Panc1 (cell line): Measurements from ENCODE around the gene HOMER1. TPM values are rescaled to one million over a fixed set of nuclear protein-coding genes. Genes with fewer than 3 reads are reported as not detected.

Experiments
- ATAC-seq: fragments of 200-7000 bp; cut with Tn5 transposase; 2 replicates; pipeline ENCODE4 v1.9.1; 2020; ENCODE audit warnings: mild to moderate bottlenecking, moderate library complexity
- BruUV-seq: library from RNA; stranded (reverse); fragments of 400-500 nt; replicated peaks from 2 replicates; lab custom pipeline; 2021; lab: Mats Ljungman, UMichigan
- CTCF ChIA-PET: fragments of 300-600 bp; sonication (Branson Sonifier 250); formaldehyde crosslinking; loops from one replicate; lab custom pipeline; 2022; ENCODE audit warnings: antibody characterized with exemption; lab: Charles Lee
- POLR2A ChIA-PET: fragments of 300-600 bp; sonication (Branson Sonifier 250); formaldehyde crosslinking; loops from one replicate; lab custom pipeline; 2022; ENCODE audit warnings: antibody characterized with exemption; lab: Charles Lee
- DNase-seq: peaks from one replicate; pipeline ENCODE4 v3.0.0-alpha.2; 2010; ENCODE audit warnings: low read depth, low spot score
- H3K27ac ChIP-seq: 2 replicates; pipeline ENCODE4 v1.5.1; 2011; ENCODE audit warnings: mild to moderate bottlenecking, low read length, inconsistent platforms
- H3K27me3 ChIP-seq: fragments of 200-500 bp; sonication (Bioruptor generic); 2 replicates; pipeline ENCODE4 v1.6.0; 2014; ENCODE audit warnings: low read length, inconsistent platforms; ENCODE audit not compliant: control insufficient read depth, insufficient read depth
- H3K36me3 ChIP-seq: fragments of 200-500 bp; sonication (Bioruptor generic); 2 replicates; pipeline ENCODE4 v1.5.1; 2014; ENCODE audit warnings: inconsistent platforms, mild to moderate bottlenecking, low read length, moderate library complexity; ENCODE audit not compliant: control insufficient read depth, insufficient read depth
- H3K4me1 ChIP-seq: 2 replicates; pipeline ENCODE4 v1.5.1; 2011; ENCODE audit warnings: inconsistent platforms, mild to moderate bottlenecking, low read length, moderate library complexity; ENCODE audit not compliant: control insufficient read depth, insufficient read depth
- H3K4me3 ChIP-seq, 2 experiments: 2 replicates each; pipeline ENCODE4 v1.5.1; 2011 to 2012; ENCODE audit warnings: low read depth in 2 of 2, low read length in 2 of 2, mild to moderate bottlenecking in 2 of 2, inconsistent platforms in 1 of 2, moderate library complexity in 1 of 2
- H3K9me3 ChIP-seq: fragments of 200-500 bp; sonication (Bioruptor generic); 2 replicates; pipeline ENCODE4 v1.5.1; 2014; ENCODE audit warnings: low read depth, mild to moderate bottlenecking, inconsistent platforms, low read length, moderate library complexity; ENCODE audit not compliant: control insufficient read depth, insufficient read depth
- POLR2AphosphoS5 ChIP-seq: IDR thresholded peaks from 2 replicates; pipeline ENCODE4 v1.6.1; 2012; ENCODE audit warnings: mild to moderate bottlenecking, low read depth, low read length, moderate library complexity
- SIN3A ChIP-seq: IDR thresholded peaks from 2 replicates; pipeline ENCODE4 v1.6.1; 2012; ENCODE audit warnings: low read depth, mild to moderate bottlenecking, low read length, moderate library complexity, borderline replicate concordance; ENCODE audit not compliant: insufficient read depth
- TCF7L2 ChIP-seq: IDR thresholded peaks from 2 replicates; pipeline ENCODE4 v1.6.1; 2011; ENCODE audit warnings: mild to moderate bottlenecking, low read depth, low read length, inconsistent platforms
- in situ Hi-C: cut with HindIII; loops from 2 replicates; pipeline ENCODE4 v1.10.0; 2016; ENCODE audit warnings: low sequenced_read_pairs, low pct_unique_long_range_greater_than_20kb
- intact Hi-C: fragments of 100-400 bp; cut with micrococcal nuclease; formaldehyde crosslinking; loops from one replicate; pipeline ENCODE4 v1.10.0; 2022; ENCODE audit not compliant: unreplicated experiment
- total RNA-seq: library from RNA; stranded (reverse); gene quantifications from one replicate; pipeline ENCODE4 v1.2.1, GENCODE V29; 2021; ENCODE audit not compliant: unreplicated experiment
- TF ChIP-seq, protein P1 (sequence below), 2 experiments: IDR thresholded peaks; 2 replicates each; pipeline ENCODE4 v1.6.1; 2011 to 2012; ENCODE audit warnings: low read depth in 2 of 2, control low read depth in 1 of 2, low read length in 1 of 2, mild to moderate bottlenecking in 1 of 2, moderate library complexity in 1 of 2; ENCODE audit not compliant: insufficient read depth in 1 of 2
- TF ChIP-seq, protein P2 (sequence below): fragments of 450-650 bp; IDR thresholded peaks from 2 replicates; pipeline ENCODE4 v1.5.1; 2017; ENCODE audit warnings: mild to moderate bottlenecking

The HOMER1 gene
- total RNA-seq, 1 experiment from 2014 or later: 19.6 TPM

DNA sequence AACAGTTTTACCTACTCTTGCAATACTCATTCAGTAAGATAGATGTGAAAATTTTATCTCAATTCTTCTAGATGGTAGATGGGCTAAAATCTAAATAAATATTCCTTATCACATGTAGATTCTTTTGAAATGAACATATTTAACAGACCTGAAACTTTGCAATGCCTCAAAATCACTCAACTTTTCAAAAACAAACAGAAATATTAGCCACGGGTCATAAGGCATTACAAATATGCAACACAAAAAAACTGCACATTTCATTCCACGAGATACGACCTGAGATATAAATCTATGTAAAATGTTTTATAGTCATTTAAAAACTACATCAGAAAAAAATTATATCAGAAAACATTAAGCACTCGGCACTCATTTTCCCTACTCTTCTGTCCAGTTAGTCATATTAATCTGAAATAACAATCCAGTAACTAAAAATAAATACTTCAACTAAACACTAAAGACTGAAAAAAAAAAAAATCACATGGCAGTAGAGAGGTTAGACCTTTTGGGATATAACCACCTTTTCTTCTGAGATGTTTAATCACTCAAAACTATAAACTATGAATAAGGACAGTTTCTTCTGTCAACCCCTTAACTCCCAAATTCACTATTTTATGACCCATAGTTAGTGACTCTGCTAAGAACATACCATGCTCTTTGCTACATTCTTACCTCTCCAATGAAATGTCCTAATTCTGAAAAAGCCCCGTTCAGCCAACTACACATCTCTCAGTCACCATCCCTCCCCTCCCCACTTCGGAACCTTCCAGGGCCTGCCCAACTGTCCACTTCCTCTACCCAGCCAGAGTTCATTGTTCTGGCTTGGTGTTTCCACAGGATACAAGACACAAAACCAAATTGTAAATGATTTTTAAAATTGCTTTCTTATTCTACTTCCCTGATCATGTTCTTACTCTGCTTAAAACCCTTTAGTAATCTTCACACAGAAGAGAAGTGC lies 6.4 kb downstream of the HOMER1 start:
- ATAC-seq (no peak), DNase-seq (no peak)
- no peak overlapping the region for H3K4me3 ChIP-seq
- peaks cover 42% of the 10 kb centered on the region for H3K4me1 ChIP-seq
- TF ChIP-seq POLR2AphosphoS5: no peak
- TF ChIP-seq SIN3A: no peak
- TF ChIP-seq, protein P1, sequence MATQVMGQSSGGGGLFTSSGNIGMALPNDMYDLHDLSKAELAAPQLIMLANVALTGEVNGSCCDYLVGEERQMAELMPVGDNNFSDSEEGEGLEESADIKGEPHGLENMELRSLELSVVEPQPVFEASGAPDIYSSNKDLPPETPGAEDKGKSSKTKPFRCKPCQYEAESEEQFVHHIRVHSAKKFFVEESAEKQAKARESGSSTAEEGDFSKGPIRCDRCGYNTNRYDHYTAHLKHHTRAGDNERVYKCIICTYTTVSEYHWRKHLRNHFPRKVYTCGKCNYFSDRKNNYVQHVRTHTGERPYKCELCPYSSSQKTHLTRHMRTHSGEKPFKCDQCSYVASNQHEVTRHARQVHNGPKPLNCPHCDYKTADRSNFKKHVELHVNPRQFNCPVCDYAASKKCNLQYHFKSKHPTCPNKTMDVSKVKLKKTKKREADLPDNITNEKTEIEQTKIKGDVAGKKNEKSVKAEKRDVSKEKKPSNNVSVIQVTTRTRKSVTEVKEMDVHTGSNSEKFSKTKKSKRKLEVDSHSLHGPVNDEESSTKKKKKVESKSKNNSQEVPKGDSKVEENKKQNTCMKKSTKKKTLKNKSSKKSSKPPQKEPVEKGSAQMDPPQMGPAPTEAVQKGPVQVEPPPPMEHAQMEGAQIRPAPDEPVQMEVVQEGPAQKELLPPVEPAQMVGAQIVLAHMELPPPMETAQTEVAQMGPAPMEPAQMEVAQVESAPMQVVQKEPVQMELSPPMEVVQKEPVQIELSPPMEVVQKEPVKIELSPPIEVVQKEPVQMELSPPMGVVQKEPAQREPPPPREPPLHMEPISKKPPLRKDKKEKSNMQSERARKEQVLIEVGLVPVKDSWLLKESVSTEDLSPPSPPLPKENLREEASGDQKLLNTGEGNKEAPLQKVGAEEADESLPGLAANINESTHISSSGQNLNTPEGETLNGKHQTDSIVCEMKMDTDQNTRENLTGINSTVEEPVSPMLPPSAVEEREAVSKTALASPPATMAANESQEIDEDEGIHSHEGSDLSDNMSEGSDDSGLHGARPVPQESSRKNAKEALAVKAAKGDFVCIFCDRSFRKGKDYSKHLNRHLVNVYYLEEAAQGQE (IDR thresholded peaks at IDR 0.05; ENCODE audit: insufficient read depth in 1 of 2, low read depth in 2 of 2, low read length in 1 of 2): no peak
- TF ChIP-seq, protein P2, sequence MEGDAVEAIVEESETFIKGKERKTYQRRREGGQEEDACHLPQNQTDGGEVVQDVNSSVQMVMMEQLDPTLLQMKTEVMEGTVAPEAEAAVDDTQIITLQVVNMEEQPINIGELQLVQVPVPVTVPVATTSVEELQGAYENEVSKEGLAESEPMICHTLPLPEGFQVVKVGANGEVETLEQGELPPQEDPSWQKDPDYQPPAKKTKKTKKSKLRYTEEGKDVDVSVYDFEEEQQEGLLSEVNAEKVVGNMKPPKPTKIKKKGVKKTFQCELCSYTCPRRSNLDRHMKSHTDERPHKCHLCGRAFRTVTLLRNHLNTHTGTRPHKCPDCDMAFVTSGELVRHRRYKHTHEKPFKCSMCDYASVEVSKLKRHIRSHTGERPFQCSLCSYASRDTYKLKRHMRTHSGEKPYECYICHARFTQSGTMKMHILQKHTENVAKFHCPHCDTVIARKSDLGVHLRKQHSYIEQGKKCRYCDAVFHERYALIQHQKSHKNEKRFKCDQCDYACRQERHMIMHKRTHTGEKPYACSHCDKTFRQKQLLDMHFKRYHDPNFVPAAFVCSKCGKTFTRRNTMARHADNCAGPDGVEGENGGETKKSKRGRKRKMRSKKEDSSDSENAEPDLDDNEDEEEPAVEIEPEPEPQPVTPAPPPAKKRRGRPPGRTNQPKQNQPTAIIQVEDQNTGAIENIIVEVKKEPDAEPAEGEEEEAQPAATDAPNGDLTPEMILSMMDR: no peak
- TF ChIP-seq TCF7L2: no peak
- no peaks in the 10 kb centered on the region for H3K27me3 ChIP-seq
- ChIA-PET POLR2A (no interaction called here), CTCF (no interaction called here)
- no peaks in the 10 kb centered on the region for H3K36me3 ChIP-seq
- BruUV-seq: no TSS peak
- intact Hi-C loops: no loop called here
- in situ Hi-C loops: no loop called here
- 0 out of 2 replicates have a peak overlapping the region, but pooled peaks have one; percentile 9 for H3K27ac ChIP-seq
- H3K9me3 ChIP-seq: no peaks in the 10 kb centered on the region

DNA sequence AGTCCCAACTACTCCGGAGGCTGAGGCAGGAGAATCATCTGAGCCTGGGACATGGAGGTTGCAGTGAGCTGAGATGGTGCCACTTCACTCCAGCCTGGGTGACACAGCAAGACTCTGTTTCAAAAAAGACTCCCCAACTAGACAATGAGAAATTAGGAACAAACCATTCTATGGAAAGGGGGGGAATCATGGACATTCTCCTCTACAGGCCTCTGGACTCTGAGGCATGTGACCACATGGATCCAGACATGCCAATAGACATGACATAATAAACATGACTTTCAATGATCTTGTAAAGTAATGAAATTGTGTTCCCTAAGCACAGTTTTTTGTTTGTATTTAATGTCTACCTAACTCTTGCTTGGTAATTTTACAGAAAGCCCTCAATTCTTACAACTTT lies 8.8 kb downstream of the HOMER1 start:
- TF ChIP-seq, protein P1 (IDR thresholded peaks at IDR 0.05; ENCODE audit: insufficient read depth in 1 of 2, low read depth in 2 of 2, low read length in 1 of 2): no peak
- no peak for TF ChIP-seq SIN3A
- no peak for TF ChIP-seq POLR2AphosphoS5
- TF ChIP-seq TCF7L2: no peak
- TF ChIP-seq, protein P2: no peak
- in situ Hi-C loops (no loop called here), intact Hi-C loops (no loop called here)
- H3K4me1 ChIP-seq: peaks cover 32% of the 10 kb centered on the region
- no peak for ATAC-seq
- CTCF ChIA-PET: no interaction called here
- H3K36me3 ChIP-seq: no peaks in the 10 kb centered on the region
- BruUV-seq: no TSS peak
- H3K27ac ChIP-seq: no peak overlapping the region
- H3K9me3 ChIP-seq: no peaks in the 10 kb centered on the region
- no peak overlapping the region for H3K4me3 ChIP-seq
- no peaks in the 10 kb centered on the region for H3K27me3 ChIP-seq
- POLR2A ChIA-PET: no interaction called here
- DNase-seq: no peak
